ENCODE results near the gene PFDN4. TPM values are rescaled to one million over a fixed set of nuclear protein-coding genes. Genes with fewer than 3 reads are reported as not detected.

Gene PFDN4
- total and polyA plus RNA-seq, 2 of the 13 experiments (the other 11 are each of a cell fraction or from before 2014, with no cell fraction given) = 59.8 to 227 TPM

- TF ChIP-seq ZHX1 (CRISPR knock-in tag; IDR thresholded peaks at IDR 0.05; ENCODE audit: low read depth) = no peak
- TF ChIP-seq MLX (CRISPR knock-in tag; IDR thresholded peaks at IDR 0.05) = no peak
- no peak for TF ChIP-seq CBX2 (IDR thresholded peaks at IDR 0.05; ENCODE audit: low read depth, low read length)
- TF ChIP-seq CBX2 (CRISPR knock-in tag; IDR thresholded peaks at IDR 0.05; ENCODE audit: low read depth) = no peak
- TF ChIP-seq NFE2L2 (IDR thresholded peaks at IDR 0.05; ENCODE audit: low read length) = no peak; the same call in 1 of the 2 replicates
- TF ChIP-seq SRSF1 (optimal IDR thresholded peaks at IDR 0.05; ENCODE audit: low read depth, low read length) = no peak
- TF ChIP-seq MIER2 (CRISPR knock-in tag; IDR thresholded peaks at IDR 0.05) = no peak
- no peak for TF ChIP-seq NFRKB (IDR thresholded peaks at IDR 0.05)
- TF ChIP-seq THRA (CRISPR knock-in tag; IDR thresholded peaks at IDR 0.05; ENCODE audit: borderline replicate concordance) = peak; percentile 43; the same call in 1 of the 2 replicates
- TF ChIP-seq RFXANK (CRISPR knock-in tag; IDR thresholded peaks at IDR 0.05) = no peak
- TF ChIP-seq TBP (CRISPR knock-in tag; IDR thresholded peaks at IDR 0.05) = no peak
- no peak for TF ChIP-seq TERF1 (CRISPR knock-in tag; IDR thresholded peaks at IDR 0.05)
- TF ChIP-seq MTERF4 (CRISPR knock-in tag; IDR thresholded peaks at IDR 0.05) = no peak
- no peak for TF ChIP-seq ZNF101 (CRISPR knock-in tag; IDR thresholded peaks at IDR 0.05; ENCODE audit: borderline replicate concordance, low read depth)
- no peak for TF ChIP-seq NFATC3 (CRISPR knock-in tag; IDR thresholded peaks at IDR 0.05)
- TF ChIP-seq PLRG1 (conservative IDR thresholded peaks at IDR 0.05) = no peak
- TF ChIP-seq ZSCAN30 (CRISPR knock-in tag; IDR thresholded peaks at IDR 0.05) = no peak
- peak; percentile 12; the same call in 1 of the 2 replicates for TF ChIP-seq HMG20A (CRISPR knock-in tag; IDR thresholded peaks at IDR 0.05; ENCODE audit: borderline replicate concordance)
Measured at GRCh38 chr20:54197621-54198604, 10.0 kb upstream of the PFDN4 start (continued).
